Psoas muscle (tissue), 8 donors: Measurements from ENCODE around the gene GNPDA2. TPM values are rescaled to one million over a fixed set of nuclear protein-coding genes. Genes with fewer than 3 reads are reported as not detected.

Experiments
- ATAC-seq, 4 donors: fragments of 200-7000 bp; cut with Tn5 transposase; one replicate each; pipeline ENCODE4 v1.9.1; 2020; ENCODE audit warnings: moderate library complexity in 3 of 4, mild to moderate bottlenecking in 2 of 4
- DNase-seq, 2 donors: peaks; one replicate each; pipeline ENCODE4 v3.0.0-alpha.2; 2020
- H3K27ac ChIP-seq: fragments of 200-600 bp; one replicate; pipeline ENCODE4 v1.8.0; 2022
- H3K27me3 ChIP-seq, 3 donors: fragments of 200-600 bp in 1 of 3; one replicate each; pipeline versions ENCODE4 v1.6.1 to v1.8.0; 2013 to 2022; ENCODE audit warnings: low read length in 2 of 3, mild to moderate bottlenecking in 2 of 3, moderate library complexity in 1 of 3; ENCODE audit not compliant: insufficient read depth in 3 of 3
- H3K36me3 ChIP-seq, 2 donors: fragments of 200-600 bp in 1 of 2; one replicate each; pipeline versions ENCODE4 v1.6.1 to v1.8.0; 2013 to 2022; ENCODE audit warnings: low read depth in 1 of 2, mild to moderate bottlenecking in 1 of 2, moderate library complexity in 1 of 2; ENCODE audit not compliant: insufficient read depth in 1 of 2
- H3K4me1 ChIP-seq: fragments of 200-600 bp; one replicate; pipeline ENCODE4 v1.8.0; 2022
- H3K4me3 ChIP-seq: fragments of 200-600 bp; one replicate; pipeline ENCODE4 v1.8.0; 2022; ENCODE audit warnings: mild to moderate bottlenecking
- H3K9me3 ChIP-seq: fragments of 200-600 bp; one replicate; pipeline ENCODE4 v1.8.0; 2022
- WGBS, 3 donors: extraction: QIAGEN DNeasy Blood & Tissue Kit; methylation state at CpG; one replicate each; pipeline versions ENCODE4 v1.1.6 to v1.1.7; 2013; 5-methylcytosine and 5-hydroxymethylcytosine counted together
- intact Hi-C, 2 donors: fragments of 100-400 bp; cut with DNase I; formaldehyde crosslinking; loops; one replicate each; pipeline versions ENCODE4 v1.11.0 to v1.14.2; 2022
- polyA plus RNA-seq, 3 donors: library from polyadenylated mRNA; stranded (reverse); fragments of 200-250 nt; gene quantifications; one replicate each; pipeline ENCODE4 v1.2.3, GENCODE V29; 2013
- total RNA-seq, 4 donors: library from RNA; stranded (reverse); fragmentation: NEBNext Ultra II Directional in 2 of 4; extraction: Animal tissue kit (Norgen Biotek cat#: 25700) in 2 of 4; gene quantifications; one replicate each; pipeline versions ENCODE4 v1.2.1 to v1.2.4, GENCODE V29; 2021 to 2023
- TF ChIP-seq, protein P1 (sequence below): fragments of 200-600 bp; IDR thresholded peaks from one replicate; pipeline ENCODE4 v1.8.0; 2022; ENCODE audit warnings: antibody characterized with exemption
- donor health status: healthy with polysubstance abuse.
- donor health status: DM: no; HTN: no; CAD: no; lungs with moderate emphysema.
- donor health status: Bipolar disorder and iron deficiency.
- donor health status: healthy.
- donor health status: DM: yes; HTN: yes; CAD: no.
- donor health status: DM: no; HTN: no; CAD: no.
- donor health status: DM: no; HTN: no; CAD: no.
- donor health status: DM: yes; HTN: yes; CAD: no.

GNPDA2 gene
- total and polyA plus RNA-seq, 7 donors: 4.6 to 18.9 (median 6.9) TPM

- H3K4me1 ChIP-seq: no peaks in the 10 kb centered on the region
- no peak overlapping the region for H3K4me3 ChIP-seq
- WGBS, 3 donors: 69 to 77% (median 70%) methylated on average over 4 of the region's 4 CpGs
- DNase-seq (no peak), ATAC-seq (no peak)
- H3K27ac ChIP-seq: no peak overlapping the region
- no peaks in the 10 kb centered on the region for H3K9me3 ChIP-seq
- no peaks in the 10 kb centered on the region for H3K36me3 ChIP-seq
- no peaks in the 10 kb centered on the region for H3K27me3 ChIP-seq
- intact Hi-C loops: no loop called here
- TF ChIP-seq, protein P1, sequence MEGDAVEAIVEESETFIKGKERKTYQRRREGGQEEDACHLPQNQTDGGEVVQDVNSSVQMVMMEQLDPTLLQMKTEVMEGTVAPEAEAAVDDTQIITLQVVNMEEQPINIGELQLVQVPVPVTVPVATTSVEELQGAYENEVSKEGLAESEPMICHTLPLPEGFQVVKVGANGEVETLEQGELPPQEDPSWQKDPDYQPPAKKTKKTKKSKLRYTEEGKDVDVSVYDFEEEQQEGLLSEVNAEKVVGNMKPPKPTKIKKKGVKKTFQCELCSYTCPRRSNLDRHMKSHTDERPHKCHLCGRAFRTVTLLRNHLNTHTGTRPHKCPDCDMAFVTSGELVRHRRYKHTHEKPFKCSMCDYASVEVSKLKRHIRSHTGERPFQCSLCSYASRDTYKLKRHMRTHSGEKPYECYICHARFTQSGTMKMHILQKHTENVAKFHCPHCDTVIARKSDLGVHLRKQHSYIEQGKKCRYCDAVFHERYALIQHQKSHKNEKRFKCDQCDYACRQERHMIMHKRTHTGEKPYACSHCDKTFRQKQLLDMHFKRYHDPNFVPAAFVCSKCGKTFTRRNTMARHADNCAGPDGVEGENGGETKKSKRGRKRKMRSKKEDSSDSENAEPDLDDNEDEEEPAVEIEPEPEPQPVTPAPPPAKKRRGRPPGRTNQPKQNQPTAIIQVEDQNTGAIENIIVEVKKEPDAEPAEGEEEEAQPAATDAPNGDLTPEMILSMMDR: no peak
Observed at GRCh38 chr4:44765116-44765515, 38.8 kb upstream of the GNPDA2 start.

DNA sequence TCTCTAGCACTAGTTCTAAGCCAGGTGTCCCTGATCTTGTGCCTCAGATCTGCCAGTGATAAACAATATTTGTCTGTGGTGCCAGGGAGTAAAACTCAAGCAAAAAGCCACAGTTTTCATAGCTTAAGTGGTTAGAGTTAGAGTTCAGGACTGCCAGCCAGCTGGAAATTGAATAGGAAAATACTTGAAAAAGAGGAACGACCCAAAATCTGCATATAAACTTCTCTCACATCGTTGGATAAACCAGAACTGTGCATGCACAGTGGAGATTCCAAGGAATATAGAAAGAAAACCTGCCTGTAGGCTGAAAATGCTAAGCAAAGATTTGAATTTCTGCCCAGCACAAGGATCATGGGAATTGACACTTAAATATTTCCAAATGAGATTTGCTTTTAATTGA, 35.0 kb upstream of the GNPDA2 start:
- no peaks in the 10 kb centered on the region for H3K36me3 ChIP-seq
- H3K9me3 ChIP-seq: no peaks in the 10 kb centered on the region
- DNase-seq: no peak
- ATAC-seq: no peak
- no peaks in the 10 kb centered on the region for H3K27me3 ChIP-seq
- no peaks in the 10 kb centered on the region for H3K4me1 ChIP-seq
- H3K27ac ChIP-seq: no peak overlapping the region
- 9 to 17% (median 11%) methylated on average over 2 of the region's 2 CpGs for WGBS, 3 donors
- TF ChIP-seq, protein P1: no peak
- H3K4me3 ChIP-seq: no peak overlapping the region
- intact Hi-C loops: no loop called here

DNA sequence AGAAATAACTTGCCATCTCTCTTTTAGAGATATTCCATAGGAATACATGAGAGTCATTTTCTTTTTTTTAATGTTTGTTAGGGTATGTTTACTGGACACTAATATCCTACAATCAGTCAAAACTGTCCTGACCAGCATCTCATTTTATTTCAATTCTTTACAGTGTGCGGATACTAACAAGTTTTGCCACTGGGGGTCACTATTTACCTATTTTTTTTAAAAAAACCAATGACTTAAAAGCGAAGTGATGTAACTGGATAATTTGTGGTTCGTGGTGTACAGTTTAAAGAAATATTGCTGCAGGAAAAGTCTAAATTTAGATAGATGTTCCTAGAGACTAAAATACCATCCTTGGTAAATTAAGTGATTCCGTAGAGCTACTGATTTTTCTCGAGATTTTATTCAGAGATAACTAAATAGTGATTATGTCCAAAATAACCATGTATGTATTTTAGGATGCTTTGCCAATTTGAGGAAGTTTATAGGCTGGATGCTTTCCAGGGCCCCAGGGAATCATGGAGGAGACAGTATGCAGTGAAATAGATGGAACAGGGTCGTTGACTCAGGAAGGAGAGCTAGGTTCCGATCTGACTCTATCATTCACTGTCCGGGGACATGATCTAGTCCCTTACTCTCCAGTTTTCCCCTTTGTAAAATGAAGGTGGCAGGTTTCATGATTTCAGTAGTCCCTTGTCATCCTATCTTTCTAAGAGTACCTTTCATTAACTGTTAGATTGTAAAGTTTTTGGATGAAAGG, 34.0 kb upstream of the GNPDA2 start:
- 25 to 30% (median 27%) methylated on average over 8 of the region's 8 CpGs for WGBS, 3 donors
- Histone ChIP-seq H3K27me3 (no peaks in the 10 kb centered on the region), H3K36me3 (no peaks in the 10 kb centered on the region), H3K4me1 (no peaks in the 10 kb centered on the region), H3K9me3 (no peaks in the 10 kb centered on the region), H3K4me3 (no peak overlapping the region), H3K27ac (no peak overlapping the region)
- DNase-seq (no peak), ATAC-seq (peak in 1 of 4 donors; percentile 57)
- intact Hi-C loops: no loop called here
- TF ChIP-seq, protein P1: peak; percentile 47

GRCh38 chr4:44756559-44756958, 30.2 kb upstream of the GNPDA2 start:
- H3K36me3 ChIP-seq: no peaks in the 10 kb centered on the region
- no peak overlapping the region for H3K4me3 ChIP-seq
- H3K27me3 ChIP-seq: peaks cover 0 to 3% (median 0%) of the 10 kb centered on the region in 3 donors
- DNase-seq (no peak), ATAC-seq (no peak)
- H3K9me3 ChIP-seq: no peaks in the 10 kb centered on the region
- no peaks in the 10 kb centered on the region for H3K4me1 ChIP-seq
- TF ChIP-seq, protein P1: no peak
- no peak overlapping the region for H3K27ac ChIP-seq
- intact Hi-C loops: no loop called here
- WGBS, 3 donors: 75 to 82% (median 78%) methylated on average over 2 of the region's 2 CpGs

DNA sequence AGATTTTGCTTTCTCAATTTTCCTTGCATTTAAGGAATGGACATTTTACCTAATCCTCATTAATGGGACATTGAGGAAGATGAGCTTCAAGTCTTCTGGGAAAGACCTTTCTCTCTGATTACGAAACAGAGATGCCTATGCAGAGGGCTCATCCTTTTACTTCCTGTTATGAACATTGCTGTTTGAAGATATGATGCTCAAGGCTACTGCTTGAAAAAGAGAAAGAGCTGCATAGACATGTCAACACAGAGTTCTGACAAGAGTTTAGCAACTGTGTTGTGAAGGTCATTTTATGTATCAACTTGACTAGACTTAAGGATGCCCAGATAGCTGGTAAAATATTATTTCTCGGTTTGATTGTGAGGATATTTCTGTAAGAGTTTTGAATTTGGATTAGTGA, 13.8 kb upstream of the GNPDA2 start:
- WGBS, 3 donors: 80 to 84% (median 83%) methylated on average over 2 of the region's 2 CpGs
- intact Hi-C loops: no loop called here

More for the DNA sequence above, 13.8 kb upstream of the GNPDA2 start:
- peaks cover 0 to 2% (median 0%) of the 10 kb centered on the region in 3 donors for H3K27me3 ChIP-seq
- DNase-seq (no peak), ATAC-seq (no peak)
- no peak overlapping the region for H3K27ac ChIP-seq
- H3K4me3 ChIP-seq: no peak overlapping the region
- TF ChIP-seq, protein P1: no peak
- H3K9me3 ChIP-seq: no peaks in the 10 kb centered on the region
- H3K4me1 ChIP-seq: no peaks in the 10 kb centered on the region
- no peaks in the 10 kb centered on the region for H3K36me3 ChIP-seq
